ENCODE data around the gene NRXN2. TPM values are rescaled to one million over a fixed set of nuclear protein-coding genes. Genes with fewer than 3 reads are reported as not detected.

The NRXN2 gene
- total RNA-seq, 1 donor from 2014 or later = 0.14 TPM

DNA sequence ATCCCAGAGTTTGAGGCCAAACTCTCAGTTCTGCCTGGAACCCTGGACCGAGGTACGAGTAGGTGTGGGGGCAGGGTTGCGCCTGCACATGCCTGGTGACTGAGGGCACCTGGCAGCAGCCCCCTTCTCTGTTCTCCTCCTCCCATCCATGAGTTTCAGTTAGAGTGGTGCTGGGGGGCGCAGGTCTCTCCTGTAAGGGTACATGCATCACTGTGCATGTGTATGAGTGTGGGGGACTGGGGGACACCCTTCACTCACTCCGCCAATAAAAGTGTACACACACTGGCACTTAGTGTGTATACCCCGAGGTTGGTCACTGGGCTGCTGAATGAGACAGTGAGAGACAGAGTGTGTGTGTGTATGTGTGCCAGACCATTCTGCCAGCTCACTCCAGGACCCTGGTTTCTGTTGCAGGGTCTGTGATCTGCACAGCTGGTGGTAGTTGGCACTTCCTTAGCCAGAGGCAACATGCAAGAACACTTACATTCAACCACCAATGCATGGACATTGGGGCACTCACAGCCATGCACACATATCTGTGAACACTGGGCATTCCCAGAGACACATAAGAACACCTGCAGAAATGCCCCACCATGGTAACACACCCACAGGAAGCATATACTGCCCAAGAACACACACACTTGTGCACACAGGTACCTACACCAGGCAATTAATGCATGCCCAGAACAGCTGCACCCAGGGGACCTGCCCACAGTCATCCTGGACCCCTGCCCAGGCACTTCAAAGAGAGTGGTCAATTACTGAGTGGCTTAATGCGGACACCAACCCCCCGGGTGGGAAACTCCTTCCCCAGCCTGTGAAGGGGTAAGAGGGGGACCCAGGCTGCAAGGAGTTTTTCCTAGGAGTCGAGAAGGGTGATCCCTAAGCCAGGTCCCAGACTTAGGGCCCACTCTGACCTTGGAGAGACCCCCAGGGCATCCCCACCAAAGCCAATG, 1.2 kb upstream of the NRXN2 start:
- no peak overlapping the region for H3K4me3 ChIP-seq (ENCODE audit: insufficient read depth, low read depth, low read length)
- no peaks in the 10 kb centered on the region for H3K4me1 Mint-ChIP-seq (ENCODE audit: low read depth, unreplicated experiment)
- peaks cover 56% of the 10 kb centered on the region for H3K27me3 Mint-ChIP-seq (ENCODE audit: low read depth, unreplicated experiment)
- DNase-seq (ENCODE audit: low read depth) (no peak), FAIRE-seq (no peak)
- peaks cover 37% of the 10 kb centered on the region for H3K27me3 ChIP-seq (ENCODE audit: insufficient read depth, low read length)
- no peak for TF ChIP-seq EZH2 (IDR thresholded peaks at IDR 0.05; ENCODE audit: insufficient read depth, low read length)
- TF ChIP-seq CTCF (IDR thresholded peaks at IDR 0.05; ENCODE audit: insufficient read depth, low read depth, low read length) = no peak
- H3K36me3 ChIP-seq (ENCODE audit: insufficient read depth, low read length) = no peaks in the 10 kb centered on the region
- H3K27ac Mint-ChIP-seq (ENCODE audit: unreplicated experiment) = no peak overlapping the region
- H3K4me1 ChIP-seq (ENCODE audit: insufficient read depth, low read length) = peaks cover 3% of the 10 kb centered on the region
- no peak overlapping the region for H3K27ac ChIP-seq (ENCODE audit: low read depth, low read length)
- H3K4me2 ChIP-seq (ENCODE audit: low read length) = no peak overlapping the region
- no peaks in the 10 kb centered on the region for H3K9me3 Mint-ChIP-seq (ENCODE audit: unreplicated experiment)
- no peak overlapping the region for H2AFZ ChIP-seq (ENCODE audit: low read depth, low read length)
- H3K36me3 Mint-ChIP-seq (ENCODE audit: low read depth, unreplicated experiment) = no peaks in the 10 kb centered on the region
- H4K20me1 ChIP-seq (ENCODE audit: insufficient read depth, low read length) = no peaks in the 10 kb centered on the region
- H3K9ac ChIP-seq (ENCODE audit: low read length) = no peak overlapping the region
- no peaks in the 10 kb centered on the region for H3K79me2 ChIP-seq (ENCODE audit: insufficient read depth, low read length)
- H3K4me3 Mint-ChIP-seq (ENCODE audit: unreplicated experiment) = peak overlapping the region; percentile 72
- no peaks in the 10 kb centered on the region for H3K9me3 ChIP-seq (ENCODE audit: insufficient read depth, low read depth, low read length)

- Mint-ChIP-seq H3K27ac (ENCODE audit: unreplicated experiment) (no peak overlapping the region), H3K36me3 (ENCODE audit: low read depth, unreplicated experiment) (no peaks in the 10 kb centered on the region), H3K4me1 (ENCODE audit: low read depth, unreplicated experiment) (no peaks in the 10 kb centered on the region), H3K9me3 (ENCODE audit: unreplicated experiment) (no peaks in the 10 kb centered on the region), H3K27me3 (ENCODE audit: low read depth, unreplicated experiment) (peaks cover 68% of the 10 kb centered on the region), H3K4me3 (ENCODE audit: unreplicated experiment) (peak overlapping the region; percentile 40)
- Histone ChIP-seq H2AFZ (ENCODE audit: low read depth, low read length) (no peak overlapping the region), H3K79me2 (ENCODE audit: insufficient read depth, low read length) (no peaks in the 10 kb centered on the region), H3K9ac (ENCODE audit: low read length) (no peak overlapping the region), H3K4me2 (ENCODE audit: low read length) (no peak overlapping the region), H3K36me3 (ENCODE audit: insufficient read depth, low read length) (no peaks in the 10 kb centered on the region), H3K4me1 (ENCODE audit: insufficient read depth, low read length) (peaks cover 3% of the 10 kb centered on the region), H3K27ac (ENCODE audit: low read depth, low read length) (no peak overlapping the region), H4K20me1 (ENCODE audit: insufficient read depth, low read length) (no peaks in the 10 kb centered on the region), H3K9me3 (ENCODE audit: insufficient read depth, low read depth, low read length) (no peaks in the 10 kb centered on the region), H3K4me3 (ENCODE audit: insufficient read depth, low read depth, low read length) (no peak overlapping the region), H3K27me3 (ENCODE audit: insufficient read depth, low read length) (peaks cover 42% of the 10 kb centered on the region)
- peak; percentile 17 for TF ChIP-seq EZH2 (IDR thresholded peaks at IDR 0.05; ENCODE audit: insufficient read depth, low read length)
- TF ChIP-seq CTCF (IDR thresholded peaks at IDR 0.05; ENCODE audit: insufficient read depth, low read depth, low read length) = no peak
- no peak for DNase-seq (ENCODE audit: low read depth)
- no peak for FAIRE-seq
Observed at GRCh38 chr11:64722141-64723065, 594 bp downstream of the NRXN2 start.

All from astrocyte (in vitro differentiated cells and primary cell).